Glomerular endothelial cell (primary cell): ENCODE measurements around the gene FZD10. TPM values are rescaled to one million over a fixed set of nuclear protein-coding genes. Genes with fewer than 3 reads are reported as not detected.

Experiments used
- DNase-seq: peaks from one replicate; pipeline ENCODE4 v3.0.0-alpha.2; 2011; ENCODE audit warnings: low read depth, low spot score; ENCODE audit errors: extremely low read depth
- total RNA-seq: library from RNA; depleted of rRNA; stranded (reverse); fragments of >200 nt; gene quantifications from 2 replicates; pipeline ENCODE4 v1.2.3, GENCODE V29; 2015

FZD10 gene
- total RNA-seq, result 1.5 TPM in 1 of 2 replicates, not detected in the other

- no peak for DNase-seq
Measured at GRCh38 chr12:130162267-130162666, at the start of gene FZD10. FZD10 (plus strand) TSS chr12:130162464; CDS start chr12:130162943, 479 bp downstream.

GRCh38 chr12:130114952-130115351 lies 47.3 kb upstream of the FZD10 start:
- DNase-seq, result no peak

GRCh38 chr12:130115646-130116045 lies 46.6 kb upstream of the FZD10 start:
- DNase-seq, result no peak

- DNase-seq, result no peak
Measured at GRCh38 chr12:130116791-130117190, 45.5 kb upstream of the FZD10 start.

GRCh38 chr12:130117233-130117632 lies 45.0 kb upstream of the FZD10 start:
- no peak for DNase-seq

- no peak for DNase-seq
Measured at GRCh38 chr12:130117701-130118100, 44.6 kb upstream of the FZD10 start.

GRCh38 chr12:130118181-130118580 lies 44.1 kb upstream of the FZD10 start:
- DNase-seq, result no peak

GRCh38 chr12:130119241-130119861 lies 42.9 kb upstream of the FZD10 start:
- no peak for DNase-seq

GRCh38 chr12:130120012-130120805 lies 42.1 kb upstream of the FZD10 start:
- no peak for DNase-seq

GRCh38 chr12:130121226-130122000 lies 40.9 kb upstream of the FZD10 start:
- no peak for DNase-seq

- no peak for DNase-seq
Measured at GRCh38 chr12:130122356-130122755, 39.9 kb upstream of the FZD10 start.

- DNase-seq, result no peak
Measured at GRCh38 chr12:130124106-130124505, 38.2 kb upstream of the FZD10 start.

GRCh38 chr12:130124605-130125244 lies 37.5 kb upstream of the FZD10 start:
- no peak for DNase-seq

GRCh38 chr12:130126023-130126432 lies 36.2 kb upstream of the FZD10 start:
- DNase-seq, result no peak

- DNase-seq, result no peak
Measured at GRCh38 chr12:130127532-130127911, 34.7 kb upstream of the FZD10 start.

GRCh38 chr12:130127912-130128789 lies 34.1 kb upstream of the FZD10 start:
- no peak for DNase-seq

- DNase-seq, result no peak
Measured at GRCh38 chr12:130128790-130129735, 33.2 kb upstream of the FZD10 start.

- no peak for DNase-seq
Measured at GRCh38 chr12:130130346-130130745, 31.9 kb upstream of the FZD10 start.

GRCh38 chr12:130131025-130131424 lies 31.2 kb upstream of the FZD10 start:
- DNase-seq, result no peak
